ENCODE results near the gene TUBB2A. TPM values are rescaled to one million over a fixed set of nuclear protein-coding genes. Genes with fewer than 3 reads are reported as not detected.
"Not testable (repeated sequence)": the region's sequence is repeated elsewhere in the genome, so short reads cannot be mapped to it uniquely, and the experiment has no call there.

Gene TUBB2A
- total RNA-seq, 1 donor from 2014 or later = 769 TPM

GRCh38 chr6:3202999-3203696, 45.8 kb upstream of the TUBB2A start:
- Mint-ChIP-seq H3K27ac (ENCODE audit: unreplicated experiment) (no peak overlapping the region), H3K27me3 (ENCODE audit: unreplicated experiment) (peaks cover 2% of the 10 kb centered on the region), H3K36me3 (ENCODE audit: unreplicated experiment) (peaks cover 25% of the 10 kb centered on the region), H3K4me1 (ENCODE audit: low read depth, unreplicated experiment) (peaks cover 2% of the 10 kb centered on the region), H3K9me3 (ENCODE audit: unreplicated experiment) (peaks cover 2% of the 10 kb centered on the region), H3K4me3 (ENCODE audit: unreplicated experiment) (no peak overlapping the region)
- DNase-seq = no peak
- TF ChIP-seq, protein P1, sequence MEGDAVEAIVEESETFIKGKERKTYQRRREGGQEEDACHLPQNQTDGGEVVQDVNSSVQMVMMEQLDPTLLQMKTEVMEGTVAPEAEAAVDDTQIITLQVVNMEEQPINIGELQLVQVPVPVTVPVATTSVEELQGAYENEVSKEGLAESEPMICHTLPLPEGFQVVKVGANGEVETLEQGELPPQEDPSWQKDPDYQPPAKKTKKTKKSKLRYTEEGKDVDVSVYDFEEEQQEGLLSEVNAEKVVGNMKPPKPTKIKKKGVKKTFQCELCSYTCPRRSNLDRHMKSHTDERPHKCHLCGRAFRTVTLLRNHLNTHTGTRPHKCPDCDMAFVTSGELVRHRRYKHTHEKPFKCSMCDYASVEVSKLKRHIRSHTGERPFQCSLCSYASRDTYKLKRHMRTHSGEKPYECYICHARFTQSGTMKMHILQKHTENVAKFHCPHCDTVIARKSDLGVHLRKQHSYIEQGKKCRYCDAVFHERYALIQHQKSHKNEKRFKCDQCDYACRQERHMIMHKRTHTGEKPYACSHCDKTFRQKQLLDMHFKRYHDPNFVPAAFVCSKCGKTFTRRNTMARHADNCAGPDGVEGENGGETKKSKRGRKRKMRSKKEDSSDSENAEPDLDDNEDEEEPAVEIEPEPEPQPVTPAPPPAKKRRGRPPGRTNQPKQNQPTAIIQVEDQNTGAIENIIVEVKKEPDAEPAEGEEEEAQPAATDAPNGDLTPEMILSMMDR (IDR thresholded peaks at IDR 0.05; ENCODE audit: partially characterized antibody, unreplicated experiment) = no peak

DNA sequence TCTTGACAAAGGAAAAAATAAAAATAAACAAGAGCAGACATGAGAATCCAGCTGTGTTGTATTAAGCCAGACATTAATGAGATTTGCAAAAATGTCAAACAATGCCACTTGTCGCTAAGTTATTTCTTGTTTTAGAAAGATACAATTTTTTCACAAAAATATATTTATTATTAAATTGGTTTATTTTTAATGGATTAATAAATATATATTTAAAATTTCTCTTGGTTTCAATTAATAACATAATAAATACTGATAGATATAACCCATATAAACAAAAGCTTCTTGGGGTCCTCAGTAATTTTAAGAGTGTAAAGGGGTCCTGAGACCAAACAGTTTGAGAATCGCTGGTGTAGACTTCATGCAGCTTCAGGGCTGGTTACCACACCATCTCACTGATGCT, 44.0 kb upstream of the TUBB2A start:
- Mint-ChIP-seq H3K4me3 (ENCODE audit: unreplicated experiment) (no peak overlapping the region), H3K4me1 (ENCODE audit: low read depth, unreplicated experiment) (no peaks in the 10 kb centered on the region), H3K27me3 (ENCODE audit: unreplicated experiment) (peaks cover 2% of the 10 kb centered on the region), H3K27ac (ENCODE audit: unreplicated experiment) (no peak overlapping the region), H3K36me3 (ENCODE audit: unreplicated experiment) (peaks cover 25% of the 10 kb centered on the region), H3K9me3 (ENCODE audit: unreplicated experiment) (peaks cover 2% of the 10 kb centered on the region)
- DNase-seq = no peak
- TF ChIP-seq, protein P1 (IDR thresholded peaks at IDR 0.05; ENCODE audit: partially characterized antibody, unreplicated experiment) = no peak

DNA sequence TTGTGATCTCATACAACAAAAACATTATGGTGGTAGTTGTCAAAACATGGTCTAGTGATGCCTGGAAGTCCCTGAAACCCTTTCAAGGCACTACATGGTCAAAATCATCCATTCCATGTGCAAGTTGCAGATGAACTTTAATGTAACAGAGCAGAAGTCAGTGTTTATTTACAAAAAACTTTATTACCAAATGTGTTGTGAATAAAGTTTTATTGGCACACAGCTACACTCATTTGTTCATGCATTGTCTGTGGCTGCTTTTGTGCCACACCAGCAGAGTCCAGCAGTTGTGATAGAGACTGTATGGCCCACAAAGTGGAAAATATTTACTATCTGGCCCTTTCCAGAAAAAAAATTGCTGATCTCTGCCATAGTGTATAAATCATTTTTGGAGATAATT, 43.3 kb upstream of the TUBB2A start:
- TF ChIP-seq, protein P1 (IDR thresholded peaks at IDR 0.05; ENCODE audit: partially characterized antibody, unreplicated experiment) = no peak
- Mint-ChIP-seq H3K27me3 (ENCODE audit: unreplicated experiment) (peaks cover 2% of the 10 kb centered on the region), H3K27ac (ENCODE audit: unreplicated experiment) (no peak overlapping the region), H3K9me3 (ENCODE audit: unreplicated experiment) (peaks cover 2% of the 10 kb centered on the region), H3K4me1 (ENCODE audit: low read depth, unreplicated experiment) (no peaks in the 10 kb centered on the region), H3K36me3 (ENCODE audit: unreplicated experiment) (peaks cover 25% of the 10 kb centered on the region), H3K4me3 (ENCODE audit: unreplicated experiment) (no peak overlapping the region)
- DNase-seq = no peak

DNA sequence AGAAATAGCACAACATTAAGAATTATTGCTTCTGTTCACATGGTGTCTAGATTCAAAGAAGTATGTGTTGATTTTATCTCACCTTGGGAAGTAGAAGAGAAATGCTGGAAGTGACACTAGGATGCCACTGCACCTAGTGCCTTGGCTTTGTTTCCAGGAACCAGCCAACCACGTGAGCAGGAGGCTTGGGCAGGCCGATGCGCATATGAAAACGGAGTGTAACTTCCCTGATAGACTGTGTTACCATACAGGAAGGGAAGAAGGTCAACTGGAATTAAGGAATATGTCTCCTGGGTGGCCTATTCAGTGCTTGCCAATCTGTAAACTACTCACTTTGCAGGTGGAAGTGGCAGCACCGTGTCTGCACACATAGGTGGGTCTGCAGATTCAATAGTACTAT, 42.0 kb upstream of the TUBB2A start:
- Mint-ChIP-seq H3K27ac (ENCODE audit: unreplicated experiment) (no peak overlapping the region), H3K4me3 (ENCODE audit: unreplicated experiment) (no peak overlapping the region), H3K36me3 (ENCODE audit: unreplicated experiment) (peaks cover 19% of the 10 kb centered on the region), H3K9me3 (ENCODE audit: unreplicated experiment) (no peaks in the 10 kb centered on the region), H3K27me3 (ENCODE audit: unreplicated experiment) (peaks cover 2% of the 10 kb centered on the region), H3K4me1 (ENCODE audit: low read depth, unreplicated experiment) (no peaks in the 10 kb centered on the region)
- TF ChIP-seq, protein P1 (IDR thresholded peaks at IDR 0.05; ENCODE audit: partially characterized antibody, unreplicated experiment) = no peak
- DNase-seq = no peak

DNA sequence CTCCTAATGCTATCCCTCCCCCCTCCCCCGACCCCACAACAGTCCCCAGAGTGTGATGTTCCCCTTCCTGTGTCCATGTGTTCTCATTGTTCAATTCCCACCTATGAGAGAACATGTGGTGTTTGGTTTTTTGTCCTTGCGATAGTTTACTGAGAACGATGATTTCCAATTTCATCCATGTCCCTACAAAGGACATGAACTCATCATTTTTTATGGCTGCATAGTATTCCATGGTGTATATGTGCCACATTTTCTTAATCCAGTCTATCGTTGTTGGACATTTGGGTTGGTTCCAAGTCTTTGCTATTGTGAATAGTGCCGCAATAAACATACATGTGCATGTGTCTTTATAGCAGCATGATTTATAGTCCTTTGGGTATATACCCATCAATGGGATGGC, 40.4 kb upstream of the TUBB2A start:
- not testable (repeated sequence) for H3K9me3 Mint-ChIP-seq (ENCODE audit: unreplicated experiment); H3K4me3 Mint-ChIP-seq (ENCODE audit: unreplicated experiment); H3K27ac Mint-ChIP-seq (ENCODE audit: unreplicated experiment); H3K36me3 Mint-ChIP-seq (ENCODE audit: unreplicated experiment); H3K27me3 Mint-ChIP-seq (ENCODE audit: unreplicated experiment); H3K4me1 Mint-ChIP-seq (ENCODE audit: low read depth, unreplicated experiment); DNase-seq

Data from glutamatergic neuron (in vitro differentiated cells).